GM19463 (cell line): ENCODE measurements around the gene CCPG1.

ENCODE experiments used
- ATAC-seq: cut with Tn5 transposase; IDR thresholded peaks from one replicate; pipeline ENCODE4 v1.9.1; 2021; ENCODE audit warnings: mild to moderate bottlenecking, moderate library complexity; ENCODE audit not compliant: unreplicated experiment

The CCPG1 gene

GRCh38 chr15:55383687-55384086 lies 24.5 kb downstream of the CCPG1 start:
- ATAC-seq: no peak

GRCh38 chr15:55381595-55381994 lies 26.6 kb downstream of the CCPG1 start:
- ATAC-seq: no peak

- ATAC-seq: no peak
Measured at GRCh38 chr15:55379095-55379494, 29.1 kb downstream of the CCPG1 start.

GRCh38 chr15:55372701-55373440 lies 35.3 kb downstream of the CCPG1 start:
- no peak for ATAC-seq

GRCh38 chr15:55366981-55367380 lies 41.2 kb downstream of the CCPG1 start:
- no peak for ATAC-seq

- ATAC-seq: no peak
Measured at GRCh38 chr15:55362641-55363040, 45.5 kb downstream of the CCPG1 start.

GRCh38 chr15:55361048-55361447 lies 47.1 kb downstream of the CCPG1 start:
- ATAC-seq: no peak

- ATAC-seq: no peak
Measured at GRCh38 chr15:55360256-55360655, 47.9 kb downstream of the CCPG1 start.

- no peak for ATAC-seq
Measured at GRCh38 chr15:55358471-55358870, 49.7 kb downstream of the CCPG1 start.

- no peak for ATAC-seq
Measured at GRCh38 chr15:55357774-55358173, 50.4 kb downstream of the CCPG1 start.

GRCh38 chr15:55356985-55357585 lies 51.1 kb downstream of the CCPG1 start:
- ATAC-seq: no peak

GRCh38 chr15:55353025-55353424 lies 55.1 kb downstream of the CCPG1 start:
- no peak for ATAC-seq

GRCh38 chr15:55349282-55349681 lies 58.9 kb downstream of the CCPG1 start:
- ATAC-seq: no peak

- ATAC-seq: no peak
Measured at GRCh38 chr15:55348281-55348778, 59.8 kb downstream of the CCPG1 start.

- no peak for ATAC-seq
Measured at GRCh38 chr15:55344206-55344605, 64.0 kb downstream of the CCPG1 start.

- ATAC-seq: no peak
Measured at GRCh38 chr15:55343168-55343567, 65.0 kb downstream of the CCPG1 start.

GRCh38 chr15:55337160-55337559 lies 71.0 kb downstream of the CCPG1 start:
- ATAC-seq: no peak

GRCh38 chr15:55334997-55335396 lies 73.2 kb downstream of the CCPG1 start:
- ATAC-seq: no peak

GRCh38 chr15:55334371-55334770 lies 73.8 kb downstream of the CCPG1 start:
- ATAC-seq: no peak

- ATAC-seq: no peak
Measured at GRCh38 chr15:55327387-55327786, 80.8 kb downstream of the CCPG1 start.

- no peak for ATAC-seq
Measured at GRCh38 chr15:55322467-55322866, 85.7 kb downstream of the CCPG1 start.

GRCh38 chr15:55320963-55321362 lies 87.2 kb downstream of the CCPG1 start:
- ATAC-seq: no peak

- ATAC-seq: no peak
Measured at GRCh38 chr15:55320238-55320550, 88.0 kb downstream of the CCPG1 start.
